HG02884 (cell line): ENCODE measurements around the gene BSDC1.

Experiments used
- ATAC-seq: cut with Tn5 transposase; IDR thresholded peaks from one replicate; pipeline ENCODE4 v1.9.1; 2021; ENCODE audit warnings: mild to moderate bottlenecking, moderate library complexity; ENCODE audit not compliant: unreplicated experiment

The BSDC1 gene

GRCh38 chr1:32337855-32338636 lies 56.2 kb downstream of the BSDC1 start:
- ATAC-seq, result no peak

DNA sequence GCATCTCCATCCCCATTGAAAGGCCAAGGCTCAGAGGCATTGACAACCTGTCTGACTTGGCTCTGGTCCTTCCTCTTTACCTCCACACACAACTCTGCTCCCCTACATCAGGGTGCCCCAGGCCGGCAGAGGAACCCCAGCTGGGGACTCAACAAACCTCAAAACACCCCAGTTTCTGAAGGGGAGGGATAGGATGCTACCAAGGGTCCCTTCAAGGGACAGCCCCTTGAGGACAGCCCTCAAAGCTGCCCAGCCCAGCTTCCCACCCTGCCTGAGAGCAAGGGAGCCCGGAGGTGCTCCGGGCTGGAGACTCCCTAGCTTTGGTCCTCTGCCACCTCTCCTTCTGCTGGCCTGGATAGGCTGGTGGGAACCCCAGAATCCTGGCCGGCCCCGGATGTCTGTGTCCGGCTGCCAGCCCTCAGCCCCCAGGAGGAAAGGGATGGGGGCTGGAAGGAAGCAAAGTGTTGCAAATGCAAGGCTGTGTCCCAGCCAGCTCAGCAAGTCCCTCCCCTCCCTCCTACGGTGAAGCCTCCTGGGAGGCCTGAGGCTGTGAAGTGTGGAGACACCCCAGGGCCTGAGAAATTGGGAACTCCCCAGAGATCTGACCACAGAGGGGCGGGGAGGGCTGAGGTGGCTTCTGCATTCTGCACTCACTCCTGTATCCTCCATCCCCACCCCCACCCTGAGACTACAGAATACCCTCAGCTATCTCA lies 57.1 kb downstream of the BSDC1 start:
- ATAC-seq, result no peak

DNA sequence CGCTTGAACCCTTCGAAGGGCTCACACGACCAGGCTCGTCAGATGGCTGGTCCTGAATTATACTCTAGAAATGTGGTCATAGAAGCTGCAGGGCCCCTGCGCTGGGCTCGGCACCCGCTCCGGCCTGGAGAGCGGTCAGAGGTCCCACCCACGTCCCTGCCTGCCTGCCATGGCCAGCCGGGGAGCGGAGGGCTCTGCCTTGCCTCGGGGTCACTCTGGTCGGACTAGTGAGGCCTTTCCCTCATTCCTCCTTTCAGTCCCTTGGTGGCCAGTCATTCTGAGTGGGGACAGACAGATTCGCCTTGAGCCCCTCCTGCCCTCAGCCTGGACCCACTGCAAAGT lies 57.7 kb downstream of the BSDC1 start:
- ATAC-seq, result no peak

DNA sequence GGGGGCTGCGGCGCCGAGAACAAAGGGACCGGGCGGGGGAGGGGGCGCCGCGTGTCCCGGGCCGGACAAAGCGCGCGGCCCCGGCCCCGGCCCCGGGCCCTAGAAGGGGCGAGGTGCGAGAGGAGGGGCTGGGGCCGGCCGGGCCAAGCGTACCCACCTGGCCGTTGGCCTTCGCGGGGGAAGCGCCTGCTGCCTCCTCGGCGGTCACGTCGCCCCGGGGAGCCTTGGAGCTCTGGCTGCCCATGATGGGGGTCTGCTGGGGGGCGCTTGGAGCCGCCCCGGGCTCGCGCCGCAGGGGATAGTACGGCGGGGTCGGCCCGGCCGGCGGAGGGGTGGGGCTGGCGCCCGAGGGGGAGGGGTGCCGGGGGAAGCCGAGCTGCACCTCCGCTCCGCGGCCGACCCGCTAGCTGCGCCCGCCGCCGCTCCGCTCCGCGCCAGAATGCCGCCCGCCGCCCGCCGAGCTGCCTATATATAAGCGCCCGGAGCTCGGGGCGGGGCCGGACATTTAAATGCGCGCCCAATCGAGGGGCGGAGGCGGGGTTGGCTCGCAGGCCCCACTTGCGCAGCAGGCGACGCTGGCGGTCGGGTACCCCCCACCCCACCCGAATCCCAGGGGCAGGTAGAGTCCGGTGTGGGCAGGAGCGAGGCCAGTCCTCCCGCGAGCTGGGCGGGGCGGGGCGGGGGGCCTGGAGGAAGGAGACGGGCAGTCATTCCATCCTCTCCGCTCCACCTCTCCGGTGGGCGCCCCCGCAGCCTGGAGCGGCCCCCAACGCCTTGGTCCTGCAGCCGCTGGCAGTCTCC lies 58.3 kb downstream of the BSDC1 start, which contains the start of gene MARCKSL1:
MARCKSL1 (minus strand) TSS at position 444 of the 801 bp plus-strand sequence; CDS start at position 244, 200 bp downstream.
- ATAC-seq, result no peak

DNA sequence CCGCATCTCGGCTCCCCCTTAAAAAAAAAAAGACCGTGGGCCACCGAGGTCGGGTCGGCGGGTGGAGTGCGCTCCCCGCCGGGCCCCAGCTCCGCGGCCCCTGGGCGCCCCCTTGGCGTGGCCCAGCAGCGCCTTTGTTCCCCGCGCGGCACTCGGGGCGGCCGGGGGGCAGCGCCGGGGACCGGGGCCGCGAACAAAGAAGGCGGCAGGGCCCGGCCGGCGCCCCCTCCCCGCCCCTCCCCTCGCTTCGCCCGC lies 58.8 kb downstream of the BSDC1 start:
- ATAC-seq, result no peak

- no peak for ATAC-seq
These were observed 59.2 kb downstream of the BSDC1 start for GRCh38 chr1:32334864-32335534.

GRCh38 chr1:32334274-32334861 lies 59.9 kb downstream of the BSDC1 start:
- ATAC-seq, result no peak

DNA sequence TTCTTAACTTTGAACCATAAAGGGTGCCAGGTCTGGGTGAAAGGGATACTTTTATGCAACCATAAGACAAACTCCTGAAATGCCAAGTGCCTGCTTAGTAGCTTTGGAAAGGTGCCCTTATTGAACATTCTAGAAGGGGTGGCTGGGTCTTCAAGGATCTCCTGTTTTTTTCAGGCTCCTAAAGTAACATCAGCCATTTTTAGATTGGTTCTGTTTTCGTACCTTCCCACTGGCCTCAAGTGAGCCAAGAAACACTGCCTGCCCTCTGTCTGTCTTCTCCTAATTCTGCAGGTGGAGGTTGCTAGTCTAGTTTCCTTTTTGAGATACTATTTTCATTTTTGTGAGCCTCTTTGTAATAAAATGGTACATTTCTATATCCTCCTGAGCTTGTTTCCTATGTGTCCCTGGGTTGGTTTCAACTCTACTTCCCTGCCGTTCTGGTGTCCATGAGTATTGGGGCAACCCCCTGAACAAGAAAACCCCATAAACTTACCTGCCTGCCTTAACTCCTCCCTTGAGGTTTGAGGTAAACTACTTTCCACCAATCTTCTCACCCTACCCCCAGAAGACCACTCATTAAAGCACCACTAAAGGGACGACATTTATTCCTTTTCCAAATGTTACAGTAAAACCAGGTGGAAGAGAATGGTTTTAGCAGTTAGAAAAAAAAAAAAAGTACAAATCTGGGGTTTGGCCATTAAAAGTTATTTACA lies 60.8 kb downstream of the BSDC1 start:
- no peak for ATAC-seq

DNA sequence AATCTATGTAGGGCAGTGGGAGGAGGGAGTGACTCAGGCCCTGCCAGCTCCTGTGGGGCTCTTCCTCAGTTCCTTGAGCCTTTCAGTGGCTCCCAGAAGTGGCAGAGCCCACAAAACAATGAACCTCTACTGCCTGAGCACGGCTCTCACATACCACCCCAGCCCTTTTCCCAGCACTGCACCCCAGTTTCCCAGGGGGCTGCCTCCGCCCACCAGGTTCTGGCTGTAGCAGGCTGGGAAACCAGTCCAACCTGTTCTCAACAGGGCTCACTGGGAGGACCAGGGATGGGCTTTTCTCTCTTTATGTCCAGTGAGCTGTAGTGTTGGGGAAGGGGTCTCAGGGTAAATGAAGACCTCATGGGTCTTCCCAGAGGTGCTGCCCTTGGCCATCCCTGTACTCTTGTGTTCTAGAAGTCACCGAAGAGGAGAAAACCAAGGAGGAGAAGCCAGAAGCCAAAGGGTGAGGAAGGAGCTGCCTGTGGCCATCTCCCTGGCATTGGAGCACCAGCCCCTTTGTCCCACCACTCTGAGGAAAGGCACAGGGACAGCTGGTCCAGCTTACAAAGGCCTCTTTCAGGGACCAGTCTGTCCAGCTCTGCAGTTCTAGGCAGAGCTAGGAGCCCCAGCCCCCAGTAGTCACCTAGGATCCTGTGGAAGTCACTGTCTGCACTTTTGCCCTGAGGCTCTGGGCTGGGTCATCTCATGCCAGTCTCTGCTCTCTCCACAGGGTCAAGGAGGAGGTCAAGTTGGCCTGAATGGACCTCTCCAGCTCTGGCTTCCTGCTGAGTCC lies 61.8 kb downstream of the BSDC1 start:
- ATAC-seq, result no peak

GRCh38 chr1:32331549-32331948 lies 62.7 kb downstream of the BSDC1 start:
- no peak for ATAC-seq

DNA sequence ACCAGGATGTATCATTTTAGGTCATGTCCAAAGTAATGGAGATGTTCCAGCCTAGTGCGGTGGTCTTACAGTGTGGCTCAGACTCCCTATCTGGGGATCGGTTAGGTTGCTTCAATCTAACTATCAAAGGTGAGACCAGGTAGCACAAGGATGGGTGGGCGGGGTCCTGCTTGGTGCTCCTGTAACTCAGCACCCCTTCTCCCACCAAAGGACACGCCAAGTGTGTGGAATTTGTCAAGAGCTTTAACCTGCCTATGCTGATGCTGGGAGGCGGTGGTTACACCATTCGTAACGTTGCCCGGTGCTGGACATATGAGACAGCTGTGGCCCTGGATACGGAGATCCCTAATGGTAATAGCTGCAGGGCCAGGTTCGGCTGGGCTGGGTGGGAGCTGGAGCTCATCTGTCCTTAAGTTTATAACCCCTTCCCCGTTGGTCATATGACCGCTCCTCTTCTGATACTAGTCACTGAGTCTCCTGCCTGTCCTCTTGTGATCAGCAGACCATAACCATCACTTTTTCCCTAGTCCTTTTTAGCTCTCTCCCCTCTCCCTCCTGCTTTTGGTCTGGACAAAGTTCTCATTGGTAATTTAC lies 63.6 kb downstream of the BSDC1 start:
- no peak for ATAC-seq

- no peak for ATAC-seq
These were observed 64.2 kb downstream of the BSDC1 start for GRCh38 chr1:32329931-32330466.

GRCh38 chr1:32327204-32327603 lies 67.0 kb downstream of the BSDC1 start:
- ATAC-seq, result no peak

GRCh38 chr1:32321712-32322291 lies 72.4 kb downstream of the BSDC1 start:
- ATAC-seq, result no peak

GRCh38 chr1:32318127-32318869 lies 75.9 kb downstream of the BSDC1 start:
- no peak for ATAC-seq

DNA sequence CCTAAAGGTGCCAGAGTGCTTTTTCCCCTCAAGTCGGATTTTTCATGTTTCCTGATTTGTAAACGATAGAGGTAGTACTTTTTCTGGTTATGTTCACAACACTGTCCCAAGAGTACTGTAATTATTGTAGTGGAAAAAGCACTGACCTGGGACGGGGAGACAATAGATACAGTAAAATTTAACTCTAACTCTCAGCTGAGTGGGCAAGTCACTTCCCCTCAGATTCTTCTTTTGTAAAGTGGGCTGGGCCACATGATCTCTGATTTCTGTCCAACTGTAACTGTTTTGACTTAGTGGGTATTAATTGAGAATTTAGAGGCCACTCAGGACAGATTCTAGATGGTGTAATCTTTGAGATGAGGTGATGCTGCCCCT lies 77.4 kb downstream of the BSDC1 start:
- no peak for ATAC-seq
